DND-41 (cell line): ENCODE data around the gene SNCA.

Experiments used
- CTCF ChIP-seq: IDR thresholded peaks from 2 replicates; pipeline ENCODE4 v1.5.1; 2012; ENCODE audit warnings: borderline replicate concordance, low read length, moderate library complexity, mild to moderate bottlenecking; ENCODE audit not compliant: poor library complexity, severe bottlenecking; ENCODE audit errors: extremely low read depth
- EZH2 ChIP-seq: IDR thresholded peaks from 3 replicates; pipeline ENCODE4 v1.6.1; 2012; ENCODE audit warnings: borderline replicate concordance, low read depth, mild to moderate bottlenecking, moderate library complexity, low read length, inconsistent platforms; ENCODE audit not compliant: severe bottlenecking

- no peak for TF ChIP-seq CTCF
- TF ChIP-seq EZH2, result no peak
Measured at GRCh38 chr4:89800527-89801103, 36.3 kb downstream of the SNCA start.
